Measurements from ENCODE around the gene PLD1. TPM values are rescaled to one million over a fixed set of nuclear protein-coding genes. Genes with fewer than 3 reads are reported as not detected.

Gene PLD1
- total and polyA plus RNA-seq, 2 of the 8 experiments (the other 6 are each of a cell fraction or from before 2014, with no cell fraction given): 1.2 to 2.6 TPM

DNA sequence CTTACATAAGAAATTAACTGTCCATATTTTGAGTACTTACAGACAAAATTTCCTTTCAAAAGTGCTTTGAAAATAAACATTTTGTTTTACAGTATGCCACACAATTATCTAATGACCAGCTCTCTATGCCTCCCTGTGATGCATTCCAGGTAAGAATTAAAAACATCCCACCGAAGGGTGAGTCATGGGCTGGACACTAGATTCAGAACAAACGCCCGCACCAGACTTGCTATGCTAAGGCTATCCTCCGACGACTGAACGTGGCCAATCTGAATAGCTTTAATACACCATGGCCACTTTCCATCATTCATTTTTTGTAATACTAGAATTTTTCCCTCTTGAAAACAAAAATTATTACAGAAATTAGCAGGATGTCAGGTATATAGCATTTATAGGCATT is 210.3 kb downstream of the PLD1 start:
- Histone ChIP-seq H2BK5ac (ENCODE audit: low read depth, low read length) (no peak overlapping the region), H2BK120ac (replicated peaks; ENCODE audit: low read depth, low read length) (no peak overlapping the region), H3K79me2 (ENCODE audit: control insufficient read depth in 1 of 2, insufficient read depth in 2 of 2, low read length in 2 of 2) (no peaks in the 10 kb centered on the region), H3K4ac (replicated peaks; ENCODE audit: insufficient read length, low read depth, low read length) (no peak overlapping the region), H3K27ac (ENCODE audit: low read depth, low read length) (no peak overlapping the region), H3K36me3 (ENCODE audit: control insufficient read depth in 2 of 4, insufficient read depth in 4 of 4, low read length in 3 of 4) (no peaks in the 10 kb centered on the region), H2AFZ (ENCODE audit: low read length) (no peak overlapping the region), H3K56ac (replicated peaks; ENCODE audit: insufficient read length, low read depth, low read length) (no peak overlapping the region), H3K9ac (replicated peaks in 1 of 4; ENCODE audit: extremely low read depth in 1 of 4, low read depth in 3 of 4, low read length in 3 of 4) (no peak overlapping the region), H3K23ac (ENCODE audit: insufficient read length) (no peak overlapping the region), H3K27me3 (replicated peaks in 1 of 4; ENCODE audit: control insufficient read depth in 3 of 4, extremely low read depth in 1 of 4, insufficient read depth in 3 of 4, low read length in 3 of 4) (no peaks in the 10 kb centered on the region), H4K20me1 (replicated peaks in 1 of 2; ENCODE audit: control insufficient read depth in 1 of 2, insufficient read depth in 2 of 2, low read length in 2 of 2) (no peaks in the 10 kb centered on the region), H2BK15ac (ENCODE audit: low read length) (no peak overlapping the region), H3K9me3 (ENCODE audit: insufficient read depth in 2 of 2, low read depth in 1 of 2, low read length in 1 of 2) (no peaks in the 10 kb centered on the region), H3K23me2 (ENCODE audit: low read depth, low read length) (peaks cover under 1% of the 10 kb centered on the region; the same call in 1 of the 2 replicates), H4K8ac (ENCODE audit: extremely low read depth, insufficient read depth, low read length) (no peak overlapping the region), H2BK12ac (ENCODE audit: low read depth, low read length) (no peak overlapping the region), H3K4me1 (replicated peaks in 1 of 4; ENCODE audit: control insufficient read depth in 3 of 4, insufficient read depth in 4 of 4, low read length in 3 of 4) (no peaks in the 10 kb centered on the region), H3K79me1 (ENCODE audit: low read depth, low read length) (no peaks in the 10 kb centered on the region), H4K91ac (replicated peaks; ENCODE audit: insufficient read length, low read length) (no peak overlapping the region), H3K18ac (ENCODE audit: extremely low read depth, low read length) (no peak overlapping the region), H3K14ac (ENCODE audit: insufficient read length) (no peak overlapping the region), H2BK20ac (ENCODE audit: low read length) (no peak overlapping the region), H2AK5ac (ENCODE audit: low read depth, low read length) (no peak overlapping the region), H4K5ac (ENCODE audit: insufficient read length, low read depth, low read length) (no peak overlapping the region), H3K4me2 (ENCODE audit: insufficient read depth in 1 of 2, low read depth in 2 of 2, low read length in 2 of 2) (no peak overlapping the region), H3K4me3 (ENCODE audit: extremely low read depth in 1 of 4, insufficient read depth in 2 of 4, low read depth in 3 of 4, low read length in 4 of 4) (no peak overlapping the region)
- DNase-seq (ENCODE audit: low read depth in 1 of 2, low spot score in 2 of 2) (no peak), FAIRE-seq (no peak)
- ChIA-PET POLR2A (ENCODE audit: partially characterized antibody) (no interaction called here), CTCF (ENCODE audit: partially characterized antibody) (interaction anchor here (1.1 to 1.8 kb wide), 4 partner anchors 12 to 161 kb away, joined by 4 to 12 read pairs (median 6); no protein-coding TSS in a partner anchor)
- TF ChIP-seq POU5F1 (IDR thresholded peaks at IDR 0.05; ENCODE audit: low read depth, low read length) (no peak), ATF2 (IDR thresholded peaks at IDR 0.05; ENCODE audit: low read length) (no peak), TAF7 (optimal IDR thresholded peaks at IDR 0.05; ENCODE audit: borderline replicate concordance, low read depth, low read length) (no peak), JUN (IDR thresholded peaks at IDR 0.05; ENCODE audit: low read depth, low read length) (no peak), KDM4A (IDR thresholded peaks at IDR 0.05; ENCODE audit: low read depth, low read length, severe bottlenecking) (no peak), CHD2 (IDR thresholded peaks at IDR 0.05; ENCODE audit: low read length) (no peak)
- WGBS, 2 experiments (ENCODE audit: extremely low coverage in 1 of 2, insufficient coverage in 1 of 2, insufficient read length in 1 of 2, insufficient replicate concordance in 2 of 2, low coverage in 1 of 2, low lambda C conversion rate in 2 of 2, missing lambda C conversion rate in 1 of 2): 92% methylated on average over 6 of the region's 6 CpGs; no CpG with 5 or more reads in 1 of the 2 experiments

All from H1 (cell line).